Ishikawa (cell line): ENCODE data around the gene TSNAX.

Experiments
- CEBPB ChIP-seq: IDR thresholded peaks from 2 replicates; pipeline ENCODE4 v1.6.1; 2012
- CREB1 ChIP-seq: IDR thresholded peaks from 2 replicates; pipeline ENCODE4 v1.6.1; 2012; ENCODE audit warnings: low read depth
- EGR1 ChIP-seq: IDR thresholded peaks from 2 replicates; pipeline ENCODE4 v1.6.1; 2012
- EP300 ChIP-seq: IDR thresholded peaks from 2 replicates; pipeline ENCODE4 v1.6.1; 2012; ENCODE audit warnings: borderline replicate concordance
- FOXM1 ChIP-seq: IDR thresholded peaks from 2 replicates; pipeline ENCODE4 v1.6.1; 2012; ENCODE audit warnings: low read depth, borderline replicate concordance
- MAX ChIP-seq: IDR thresholded peaks from 2 replicates; pipeline ENCODE4 v1.6.1; 2012
- NFIC ChIP-seq: IDR thresholded peaks from 2 replicates; pipeline ENCODE4 v1.6.1; 2012
- RAD21 ChIP-seq: IDR thresholded peaks from 2 replicates; pipeline ENCODE4 v1.6.1; 2012; ENCODE audit warnings: low read depth
- REST ChIP-seq: IDR thresholded peaks from 2 replicates; pipeline ENCODE4 v1.6.1; 2012; ENCODE audit warnings: low read depth, mild to moderate bottlenecking
- TAF1 ChIP-seq: IDR thresholded peaks from 2 replicates; pipeline ENCODE4 v1.6.1; 2012; ENCODE audit warnings: low read depth, mild to moderate bottlenecking
- TCF12 ChIP-seq: IDR thresholded peaks from 2 replicates; pipeline ENCODE4 v1.6.1; 2012; ENCODE audit warnings: low read depth
- TEAD4 ChIP-seq: IDR thresholded peaks from 2 replicates; pipeline ENCODE4 v1.6.1; 2012
- USF1 ChIP-seq: IDR thresholded peaks from 2 replicates; pipeline ENCODE4 v1.6.1; 2012
- YY1 ChIP-seq: IDR thresholded peaks from 2 replicates; pipeline ENCODE4 v1.6.1; 2012; ENCODE audit warnings: low read depth
- ZBTB7A ChIP-seq: IDR thresholded peaks from 2 replicates; pipeline ENCODE4 v1.6.1; 2012; ENCODE audit warnings: low read depth

TSNAX gene

GRCh38 chr1:231485029-231485784 lies 43.3 kb upstream of the TSNAX start:
- TF ChIP-seq USF1 (no peak), RAD21 (no peak), NFIC (no peak), MAX (no peak), TAF1 (no peak), YY1 (no peak), EP300 (no peak)

- TF ChIP-seq USF1 (no peak), TCF12 (no peak), RAD21 (no peak), CEBPB (no peak), NFIC (no peak), CREB1 (no peak), REST (no peak), TAF1 (no peak), EP300 (no peak), ZBTB7A (no peak), YY1 (no peak), FOXM1 (no peak), TEAD4 (no peak), MAX (no peak), EGR1 (no peak)
Observed at GRCh38 chr1:231487019-231487418, 41.5 kb upstream of the TSNAX start.

- TF ChIP-seq ZBTB7A (no peak), TCF12 (no peak), NFIC (no peak), RAD21 (no peak), EP300 (no peak)
Observed at GRCh38 chr1:231487910-231488309, 40.6 kb upstream of the TSNAX start.

- no peak for TF ChIP-seq CEBPB
- no peak for TF ChIP-seq MAX
- TF ChIP-seq TEAD4: no peak
- TF ChIP-seq CREB1: no peak
- TF ChIP-seq RAD21: no peak
- TF ChIP-seq EP300: no peak
- no peak for TF ChIP-seq TAF1
- no peak for TF ChIP-seq EGR1
Observed at GRCh38 chr1:231493421-231494185, 34.9 kb upstream of the TSNAX start.

GRCh38 chr1:231494439-231495110 lies 33.9 kb upstream of the TSNAX start:
- no peak for TF ChIP-seq CREB1

GRCh38 chr1:231497629-231498152 lies 30.8 kb upstream of the TSNAX start:
- TF ChIP-seq ZBTB7A: no peak
- no peak for TF ChIP-seq USF1
- no peak for TF ChIP-seq RAD21
- TF ChIP-seq EGR1: no peak
- no peak for TF ChIP-seq TEAD4
- no peak for TF ChIP-seq YY1
- no peak for TF ChIP-seq TAF1
- TF ChIP-seq CREB1: no peak
- no peak for TF ChIP-seq MAX
- no peak for TF ChIP-seq NFIC
- no peak for TF ChIP-seq EP300
- no peak for TF ChIP-seq REST
- TF ChIP-seq CEBPB: no peak
- no peak for TF ChIP-seq TCF12
- no peak for TF ChIP-seq FOXM1
